Stimulated activated CD4-positive, alpha-beta T cell treated with anti-CD3 and anti-CD28 coated beads, Interleukin-1b, Interleukin-23, amount 100 ng/mL, for 4 hours (primary cell): ENCODE data around the gene SETD5.

Source experiments
- DNase-seq, 2 donors: peaks; one replicate each; pipeline ENCODE4 v3.0.0-alpha.2; 2020; ENCODE audit warnings: low read depth in 2 of 2

SETD5 gene

DNA sequence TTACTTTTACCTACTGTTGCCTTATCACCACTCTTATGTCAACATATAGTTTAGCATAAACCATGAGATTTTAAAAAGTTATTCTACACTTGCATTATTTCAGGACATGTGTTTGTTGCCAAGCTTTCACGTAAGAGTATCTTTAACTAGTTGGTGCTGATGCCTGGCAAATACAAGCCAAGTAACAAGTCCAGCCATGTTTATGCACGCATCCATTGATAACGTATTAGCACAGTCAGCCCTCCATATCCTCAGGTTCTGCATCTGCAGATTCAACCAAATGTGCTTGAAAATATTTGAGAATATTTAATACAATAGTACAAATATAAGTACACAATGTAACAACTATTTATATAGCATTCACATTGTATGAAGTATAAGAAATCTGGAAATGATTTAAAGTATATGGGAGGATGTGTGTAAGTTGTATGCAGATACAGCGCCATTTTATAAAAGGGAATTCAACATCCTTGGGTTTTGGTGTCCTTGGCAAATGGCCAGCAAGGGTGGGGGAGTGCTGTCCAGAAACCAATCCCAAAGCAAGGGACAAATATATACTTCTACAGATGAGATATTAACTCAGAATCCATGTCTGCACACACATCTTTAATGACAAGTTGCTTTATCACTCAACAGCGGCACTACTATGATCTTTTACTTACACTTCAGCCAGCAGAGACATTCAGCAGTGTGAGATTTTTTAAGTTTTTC lies 8.7 kb upstream of the SETD5 start:
- DNase-seq = no peak

- no peak for DNase-seq
Measured at GRCh38 chr3:9390265-9390888, 7.0 kb upstream of the SETD5 start.

GRCh38 chr3:9392041-9392440 lies 5.4 kb upstream of the SETD5 start:
- no peak for DNase-seq

DNA sequence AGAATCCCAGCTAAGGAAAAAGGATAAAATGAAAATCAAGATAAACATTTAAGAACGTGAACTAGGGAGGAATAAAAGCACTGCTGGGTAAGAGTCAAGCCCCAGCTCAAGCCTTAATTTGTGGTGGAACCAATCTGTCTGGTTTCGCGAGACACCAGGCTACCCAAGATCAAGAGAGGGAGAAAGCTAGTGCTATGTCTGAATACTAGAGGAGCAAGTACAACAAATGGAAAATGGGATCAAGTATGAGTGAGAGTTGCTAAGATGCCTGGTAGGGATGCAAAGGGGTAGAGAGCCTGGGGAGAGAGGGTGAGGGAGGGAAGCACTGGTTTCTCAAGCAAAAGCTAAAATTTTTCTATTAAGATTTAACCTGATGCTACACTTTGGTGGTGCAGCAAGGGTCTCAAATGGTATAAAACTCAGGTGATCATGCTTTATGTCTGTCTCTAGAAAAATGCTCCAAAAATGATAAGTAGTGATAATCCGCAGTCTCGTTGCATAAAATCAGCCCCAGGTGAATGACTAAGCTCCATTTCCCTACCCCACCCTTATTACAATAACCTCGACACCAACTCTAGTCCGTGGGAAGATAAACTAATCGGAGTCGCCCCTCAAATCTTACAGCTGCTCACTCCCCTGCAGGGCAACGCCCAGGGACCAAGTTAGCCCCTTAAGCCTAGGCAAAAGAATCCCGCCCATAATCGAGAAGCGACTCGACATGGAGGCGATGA lies 1.7 kb upstream of the SETD5 start:
- DNase-seq = no peak

GRCh38 chr3:9396301-9396631 lies 1.1 kb upstream of the SETD5 start:
- DNase-seq = no peak

DNA sequence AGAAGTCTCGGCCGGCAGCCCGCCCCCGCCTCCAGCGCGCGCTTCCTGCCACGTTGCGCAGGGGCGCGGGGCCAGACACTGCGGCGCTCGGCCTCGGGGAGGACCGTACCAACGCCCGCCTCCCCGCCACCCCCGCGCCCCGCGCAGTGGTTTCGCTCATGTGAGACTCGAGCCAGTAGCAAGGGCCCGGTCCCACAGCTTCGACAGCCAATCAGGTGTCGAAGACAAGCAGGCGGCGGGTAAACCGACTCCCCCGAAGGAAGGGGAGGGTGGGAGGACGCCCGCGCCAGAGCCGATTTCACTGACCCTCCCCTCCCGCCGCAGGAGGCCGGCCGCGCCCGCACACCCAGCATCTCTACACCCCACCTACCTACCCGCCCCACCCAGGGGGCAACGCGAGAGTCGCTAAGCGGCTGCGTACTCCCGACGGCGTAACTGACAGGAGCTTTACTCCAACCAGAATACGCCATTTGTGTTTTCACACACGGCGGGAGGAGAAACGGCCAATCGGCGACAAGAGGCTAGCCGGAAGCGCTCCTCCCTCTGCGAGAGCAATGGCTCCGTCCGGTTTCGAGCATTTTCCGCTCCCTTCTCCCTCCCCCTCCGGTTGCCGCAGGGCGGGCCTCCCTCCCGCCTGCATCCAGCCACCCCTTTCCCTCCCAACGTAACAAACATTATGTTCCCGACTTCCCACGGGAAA lies 633 bp upstream of the SETD5 start:
- DNase-seq = peak; percentile 93 to 97

- peak; percentile 8 to 16 for DNase-seq
Measured at GRCh38 chr3:9397906-9398699, 688 bp downstream of the SETD5 start.

DNA sequence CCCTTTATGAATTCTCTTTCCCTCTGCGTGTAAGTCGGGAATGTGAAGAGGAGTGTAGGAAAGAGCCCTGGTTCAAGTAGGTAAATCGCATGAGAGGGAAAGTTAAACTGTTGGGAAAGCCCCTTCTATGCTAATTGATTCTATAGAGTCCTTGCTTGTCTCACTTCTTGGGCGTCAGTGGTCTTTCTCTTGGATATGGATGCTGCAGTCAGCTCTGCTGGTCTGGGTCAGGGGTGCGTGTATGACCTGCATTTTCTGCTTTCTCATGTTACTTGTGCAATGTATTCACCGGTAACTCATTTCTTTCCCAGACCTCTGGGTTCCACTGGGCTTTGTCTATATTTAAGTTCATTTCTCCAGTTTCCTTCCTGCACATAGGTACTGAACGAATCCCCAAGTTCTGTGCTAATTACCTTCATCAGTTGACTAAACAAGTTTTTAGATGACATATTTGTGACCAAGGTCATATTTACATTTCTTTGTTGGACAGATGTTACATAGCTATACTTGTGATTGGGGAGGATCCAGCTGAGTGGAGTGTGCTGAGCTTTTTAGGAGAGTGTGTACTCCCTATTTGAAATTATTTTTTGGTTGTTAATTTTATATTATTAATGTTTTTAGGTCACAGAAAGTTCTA lies 1.4 kb downstream of the SETD5 start:
- peak in 1 of 2 donors; percentile 9 for DNase-seq

GRCh38 chr3:9399337-9399703 lies 1.9 kb downstream of the SETD5 start:
- no peak for DNase-seq

GRCh38 chr3:9399746-9400145 lies 2.3 kb downstream of the SETD5 start:
- no peak for DNase-seq

- DNase-seq = no peak
Measured at GRCh38 chr3:9400616-9401015, 3.2 kb downstream of the SETD5 start.

DNA sequence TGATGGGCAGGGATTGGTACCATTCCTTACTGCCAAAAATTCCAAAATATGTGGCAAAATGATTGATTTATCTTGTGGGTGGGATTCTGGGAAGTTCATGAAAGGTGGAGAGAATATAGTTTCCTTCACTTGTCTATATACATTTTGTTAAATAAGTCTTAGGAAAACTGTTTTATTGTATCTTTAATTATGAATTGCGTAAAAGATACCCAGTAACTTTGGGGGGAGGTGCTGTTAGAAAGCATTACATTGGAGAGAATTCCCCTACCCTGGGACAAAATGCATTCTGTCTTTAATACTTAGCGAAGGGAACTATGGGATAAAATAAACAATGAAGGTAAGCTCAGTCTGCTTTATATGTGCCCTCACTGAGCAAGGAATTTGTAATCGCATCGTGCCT lies 4.6 kb downstream of the SETD5 start:
- DNase-seq = no peak

DNA sequence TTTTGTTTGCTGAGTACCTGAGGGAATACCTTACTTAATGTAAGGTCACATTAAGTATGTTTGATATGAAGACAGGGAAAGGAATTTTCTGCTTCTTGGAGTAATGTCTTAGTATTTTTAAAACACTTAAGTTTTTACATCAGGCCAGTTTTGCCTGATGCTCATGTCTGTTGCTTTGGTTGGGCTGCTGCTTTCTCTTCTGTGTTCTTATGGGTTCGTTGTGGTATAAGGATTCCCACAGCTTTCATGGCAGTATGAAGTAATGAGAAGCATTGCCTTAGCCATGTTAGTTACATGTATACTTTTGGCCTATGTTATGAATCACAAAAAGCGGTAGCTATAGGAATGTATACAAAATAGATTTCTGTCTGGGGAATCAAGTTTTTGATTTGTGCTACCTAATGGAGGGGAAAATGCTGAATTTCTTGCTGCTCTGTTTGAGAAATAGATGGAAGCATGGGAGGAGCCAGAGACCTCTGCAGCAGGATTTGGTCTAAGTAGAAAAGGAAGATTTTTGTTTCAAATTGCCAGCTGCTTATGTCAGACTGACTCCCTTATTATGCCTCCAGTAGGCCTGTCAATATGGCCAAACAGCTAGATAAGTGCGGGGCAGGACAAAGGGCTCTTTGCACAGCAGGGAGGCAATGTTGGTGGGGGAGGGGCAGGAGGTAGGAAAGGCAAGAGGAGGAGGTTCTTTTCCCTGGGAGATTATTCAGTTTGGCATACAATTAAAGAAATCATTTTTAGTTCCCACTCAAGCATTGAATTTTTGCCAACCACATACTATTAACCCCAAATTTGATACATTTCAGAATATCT lies 5.2 kb downstream of the SETD5 start:
- no peak for DNase-seq

GRCh38 chr3:9403463-9403862 lies 6.0 kb downstream of the SETD5 start:
- no peak for DNase-seq

DNA sequence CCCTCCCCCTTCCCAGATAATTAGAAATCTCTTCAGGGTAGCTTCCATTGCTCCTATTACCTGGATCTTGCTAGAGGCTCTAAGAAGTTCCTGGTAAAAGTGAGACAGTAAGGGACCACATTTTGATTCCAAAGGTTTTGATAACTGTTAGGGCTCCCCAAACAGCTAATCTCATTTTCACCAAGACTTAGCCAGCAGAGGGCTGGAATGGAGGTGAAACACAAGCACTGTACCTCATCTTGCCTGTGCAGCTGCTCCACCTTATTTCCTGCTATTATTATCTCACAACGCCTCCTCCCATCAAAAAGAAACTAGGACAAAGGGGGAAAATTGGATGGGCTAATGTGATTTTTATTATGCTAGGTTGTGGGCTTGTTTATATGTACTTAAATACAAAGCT lies 7.3 kb downstream of the SETD5 start:
- DNase-seq = no peak

DNA sequence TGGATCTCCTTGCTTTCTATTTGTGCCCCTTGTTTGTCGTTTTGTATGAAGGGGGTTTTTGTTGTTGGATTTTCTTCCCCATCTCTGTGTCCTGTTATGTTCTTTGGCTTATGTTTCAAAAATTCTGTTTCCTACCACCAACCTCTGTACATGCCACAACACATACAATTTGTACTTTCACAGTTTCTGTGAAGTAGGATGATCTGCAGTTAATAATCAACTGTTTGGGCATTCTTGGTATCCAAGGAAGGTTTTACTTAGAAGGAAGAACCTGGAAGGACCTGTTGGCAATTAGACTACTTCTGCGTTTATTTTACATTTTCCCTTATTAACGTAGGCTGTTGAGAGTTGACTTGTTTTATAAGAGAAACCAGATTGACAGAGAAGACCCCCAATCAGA lies 8.3 kb downstream of the SETD5 start:
- DNase-seq = no peak

- no peak for DNase-seq
Measured at GRCh38 chr3:9406856-9407626, 9.6 kb downstream of the SETD5 start.

DNA sequence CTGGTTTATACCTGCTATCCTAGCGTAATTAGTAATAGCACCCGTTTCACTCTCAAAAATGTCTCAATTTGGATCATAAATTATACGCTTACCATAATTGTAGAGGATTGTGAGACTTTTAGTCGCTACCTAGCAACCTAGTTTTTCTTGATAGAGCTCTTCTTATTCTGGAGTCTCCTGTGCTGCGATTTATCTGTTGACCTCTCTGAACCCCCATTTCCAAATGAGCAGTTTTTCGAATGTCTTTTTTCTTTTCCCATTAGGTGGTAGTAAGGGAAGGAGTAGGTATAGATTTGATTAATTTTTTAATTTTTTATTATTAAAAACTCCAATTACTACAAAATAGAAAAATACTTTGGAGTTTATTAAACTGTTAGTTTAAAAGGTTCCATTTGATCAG lies 10.6 kb downstream of the SETD5 start:
- no peak for DNase-seq

DNA sequence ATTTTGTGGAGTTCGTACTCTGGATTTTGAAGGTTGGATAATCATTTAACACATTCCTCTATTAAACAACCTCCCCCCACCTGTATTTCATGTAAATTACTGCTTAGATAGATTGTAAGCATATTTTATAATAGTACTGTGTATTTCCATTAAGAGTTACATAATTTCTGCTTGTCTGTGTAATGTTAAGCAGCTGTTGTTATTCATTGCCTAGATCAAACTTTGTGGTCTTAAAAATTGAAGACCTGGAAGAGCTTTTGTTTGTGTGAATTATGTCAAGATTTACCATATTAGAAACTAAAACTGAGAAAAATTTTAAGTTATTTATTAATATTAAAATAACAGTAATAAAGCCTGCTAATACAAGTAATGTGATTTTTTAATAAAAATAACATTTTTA lies 11.1 kb downstream of the SETD5 start:
- DNase-seq = no peak
